Fibroblast of lung (primary cell): ENCODE measurements around the gene CLASP2.

Experiments
- EZH2 ChIP-seq: IDR thresholded peaks from 2 replicates; pipeline ENCODE4 v1.5.1; 2012; ENCODE audit warnings: low read length, control low read depth, mild to moderate bottlenecking; ENCODE audit errors: missing control alignments
- TF ChIP-seq, protein P1 (sequence below), 2 donors: IDR thresholded peaks in 1 of 2; conservative IDR thresholded peaks in 1 of 2; 1 replicate in 1 of 2; 2 replicates in 1 of 2; pipeline ENCODE4 v1.5.1; 2011 to 2012; ENCODE audit warnings: low read length in 2 of 2, control low read depth in 1 of 2, inconsistent platforms in 1 of 2, low read depth in 1 of 2, mild to moderate bottlenecking in 1 of 2

DNA sequence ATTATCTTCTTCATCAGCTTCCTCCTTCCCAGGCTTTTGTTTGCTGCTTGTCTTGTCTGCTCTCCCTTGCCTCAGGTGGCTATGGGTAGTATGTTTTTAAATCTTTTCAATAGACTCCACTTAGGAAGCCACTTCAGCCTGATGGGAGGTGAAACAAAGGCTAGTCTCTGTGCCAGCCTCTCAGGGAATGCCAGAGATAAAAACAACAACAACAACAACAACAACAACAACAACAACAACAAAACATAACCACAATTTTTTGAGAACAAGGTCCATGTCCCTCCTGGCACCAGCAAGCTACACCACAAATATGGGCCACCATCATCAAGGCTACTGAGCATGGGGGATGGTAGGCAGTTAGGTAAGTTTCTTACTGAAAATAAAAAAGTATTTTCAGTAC is 213.0 kb downstream of the CLASP2 start:
- TF ChIP-seq, protein P1, sequence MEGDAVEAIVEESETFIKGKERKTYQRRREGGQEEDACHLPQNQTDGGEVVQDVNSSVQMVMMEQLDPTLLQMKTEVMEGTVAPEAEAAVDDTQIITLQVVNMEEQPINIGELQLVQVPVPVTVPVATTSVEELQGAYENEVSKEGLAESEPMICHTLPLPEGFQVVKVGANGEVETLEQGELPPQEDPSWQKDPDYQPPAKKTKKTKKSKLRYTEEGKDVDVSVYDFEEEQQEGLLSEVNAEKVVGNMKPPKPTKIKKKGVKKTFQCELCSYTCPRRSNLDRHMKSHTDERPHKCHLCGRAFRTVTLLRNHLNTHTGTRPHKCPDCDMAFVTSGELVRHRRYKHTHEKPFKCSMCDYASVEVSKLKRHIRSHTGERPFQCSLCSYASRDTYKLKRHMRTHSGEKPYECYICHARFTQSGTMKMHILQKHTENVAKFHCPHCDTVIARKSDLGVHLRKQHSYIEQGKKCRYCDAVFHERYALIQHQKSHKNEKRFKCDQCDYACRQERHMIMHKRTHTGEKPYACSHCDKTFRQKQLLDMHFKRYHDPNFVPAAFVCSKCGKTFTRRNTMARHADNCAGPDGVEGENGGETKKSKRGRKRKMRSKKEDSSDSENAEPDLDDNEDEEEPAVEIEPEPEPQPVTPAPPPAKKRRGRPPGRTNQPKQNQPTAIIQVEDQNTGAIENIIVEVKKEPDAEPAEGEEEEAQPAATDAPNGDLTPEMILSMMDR (conservative IDR thresholded peaks at IDR 0.05 in 1 of 2, IDR thresholded peaks at IDR 0.05 in 1 of 2; ENCODE audit: low read depth in 1 of 2, low read length in 2 of 2) = no peak
- no peak for TF ChIP-seq EZH2
